ENCODE data around the gene LARGE2. TPM values are rescaled to one million over a fixed set of nuclear protein-coding genes. Genes with fewer than 3 reads are reported as not detected.

The LARGE2 gene
- total and polyA plus RNA-seq, 7 donors = 0.13 TPM; not detected in 6

DNA sequence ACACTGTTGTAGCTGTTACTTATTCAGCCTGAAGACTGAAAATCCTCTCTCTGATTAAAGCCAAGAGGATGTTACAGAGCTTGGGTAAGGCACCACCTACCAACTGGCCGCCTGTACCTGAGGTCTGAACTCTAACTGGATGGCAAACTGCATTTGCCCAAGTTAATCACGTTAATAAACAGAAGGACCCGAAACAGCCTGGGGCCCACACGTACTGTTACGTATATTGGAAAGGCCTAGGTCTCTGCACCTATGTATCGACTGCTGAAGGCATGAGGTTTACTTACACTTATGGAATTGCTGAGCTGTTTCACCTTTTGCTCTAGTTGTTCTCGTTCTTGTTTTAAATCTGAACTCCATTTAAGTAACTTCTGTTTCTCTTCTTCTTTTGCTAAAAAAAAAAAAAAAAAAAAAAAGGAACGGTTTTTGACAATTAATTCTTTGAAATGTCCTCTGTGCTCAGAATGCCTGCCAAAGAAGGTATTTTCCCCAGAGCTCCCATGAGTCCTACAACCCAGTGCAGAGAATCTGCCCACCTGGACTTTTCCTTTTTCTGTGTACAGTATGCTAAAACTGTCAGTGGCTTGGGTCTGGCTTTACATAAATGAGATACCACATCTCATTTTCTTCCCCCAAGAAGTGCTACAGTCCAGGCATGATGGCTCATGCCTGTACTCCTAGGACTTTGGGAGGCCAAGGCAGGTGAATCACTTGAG, 13.1 kb downstream of the LARGE2 start:
- intact Hi-C loops (cut with DNase I) = no loop called here
- no peak for DNase-seq
- no peaks in the 10 kb centered on the region for H3K27me3 ChIP-seq (ENCODE audit: insufficient read depth in 3 of 3, low read length in 2 of 3)
- no peaks in the 10 kb centered on the region for H3K9me3 ChIP-seq
- no peak for TF ChIP-seq CTCF (IDR thresholded peaks at IDR 0.05)
- no peak overlapping the region for H3K4me3 ChIP-seq
- 85 to 93% (median 93%) methylated on average over 8 of the region's 8 CpGs for WGBS, 3 donors
- no peak for ATAC-seq
- H3K4me1 ChIP-seq = peaks cover 5% of the 10 kb centered on the region
- H3K27ac ChIP-seq = no peak overlapping the region
- H3K36me3 ChIP-seq (ENCODE audit: insufficient read depth in 1 of 2, low read depth in 1 of 2) = peaks cover 0 to 50% of the 10 kb centered on the region in 2 donors

- Histone ChIP-seq H3K9me3 (no peaks in the 10 kb centered on the region), H3K36me3 (ENCODE audit: insufficient read depth in 1 of 2, low read depth in 1 of 2) (peaks cover 0 to 54% of the 10 kb centered on the region in 2 donors), H3K27me3 (ENCODE audit: insufficient read depth in 3 of 3, low read length in 2 of 3) (no peaks in the 10 kb centered on the region), H3K27ac (no peak overlapping the region), H3K4me3 (no peak overlapping the region), H3K4me1 (peaks cover 5% of the 10 kb centered on the region)
- DNase-seq (no peak), ATAC-seq (peak; percentile 67 to 87 (median 72))
- TF ChIP-seq CTCF (IDR thresholded peaks at IDR 0.05) = no peak
- 27 to 49% (median 33%) methylated on average over 4 of the region's 4 CpGs for WGBS, 3 donors
- intact Hi-C loops (cut with DNase I) = no loop called here
Measured at GRCh38 chr11:45936511-45937054, 14.1 kb downstream of the LARGE2 start.

GRCh38 chr11:45937916-45938315, 15.5 kb downstream of the LARGE2 start:
- intact Hi-C loops (cut with DNase I) = no loop called here
- peaks cover 5% of the 10 kb centered on the region for H3K4me1 ChIP-seq
- H3K4me3 ChIP-seq = no peak overlapping the region
- ATAC-seq = no peak
- no peak for TF ChIP-seq CTCF (IDR thresholded peaks at IDR 0.05)
- DNase-seq = no peak
- WGBS, 3 donors = 87 to 94% (median 88%) methylated on average over 10 of the region's 10 CpGs
- H3K27me3 ChIP-seq (ENCODE audit: insufficient read depth in 3 of 3, low read length in 2 of 3) = no peaks in the 10 kb centered on the region
- H3K27ac ChIP-seq = no peak overlapping the region
- H3K36me3 ChIP-seq (ENCODE audit: insufficient read depth in 1 of 2, low read depth in 1 of 2) = peaks cover 0 to 54% of the 10 kb centered on the region in 2 donors
- no peaks in the 10 kb centered on the region for H3K9me3 ChIP-seq

DNA sequence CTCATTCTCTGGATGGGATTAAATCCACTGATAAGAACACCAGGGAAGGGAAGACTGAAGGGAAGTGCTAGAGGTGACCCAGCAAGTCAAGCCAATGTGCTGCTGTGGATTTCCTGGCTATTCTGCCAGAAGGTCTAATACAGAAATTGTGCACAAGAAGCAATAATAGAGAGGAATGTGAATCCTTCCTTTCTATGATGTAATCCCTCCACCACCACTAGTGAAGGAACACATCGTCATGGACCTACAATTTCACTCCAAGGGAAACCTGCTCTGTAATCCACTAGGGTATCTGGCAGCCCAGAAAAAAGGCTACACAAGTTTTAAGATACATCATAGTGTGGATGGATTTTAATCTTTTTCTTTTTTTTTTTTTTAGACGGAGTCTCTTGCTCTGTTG, 17.4 kb downstream of the LARGE2 start:
- Histone ChIP-seq H3K9me3 (no peaks in the 10 kb centered on the region), H3K36me3 (ENCODE audit: insufficient read depth in 1 of 2, low read depth in 1 of 2) (peaks cover 3 to 54% of the 10 kb centered on the region in 2 donors), H3K27ac (no peak overlapping the region), H3K4me3 (no peak overlapping the region), H3K4me1 (peaks cover 5% of the 10 kb centered on the region), H3K27me3 (ENCODE audit: insufficient read depth in 3 of 3, low read length in 2 of 3) (no peaks in the 10 kb centered on the region)
- 73 to 82% (median 82%) methylated on average over 2 of the region's 2 CpGs for WGBS, 3 donors
- intact Hi-C loops (cut with DNase I) = no loop called here
- TF ChIP-seq CTCF (IDR thresholded peaks at IDR 0.05) = no peak
- ATAC-seq (no peak), DNase-seq (no peak)

Measured in psoas muscle (tissue), 8 donors.